GM12873 (cell line): Measurements from ENCODE around the gene CCDC120.

Source experiments
- TF ChIP-seq, protein P1 (sequence below): IDR thresholded peaks from 2 replicates; pipeline ENCODE4 v1.5.1; 2012; ENCODE audit warnings: low read depth, mild to moderate bottlenecking, moderate library complexity, low read length, control low read depth; ENCODE audit not compliant: insufficient read depth; ENCODE audit errors: missing control alignments

CCDC120 gene

DNA sequence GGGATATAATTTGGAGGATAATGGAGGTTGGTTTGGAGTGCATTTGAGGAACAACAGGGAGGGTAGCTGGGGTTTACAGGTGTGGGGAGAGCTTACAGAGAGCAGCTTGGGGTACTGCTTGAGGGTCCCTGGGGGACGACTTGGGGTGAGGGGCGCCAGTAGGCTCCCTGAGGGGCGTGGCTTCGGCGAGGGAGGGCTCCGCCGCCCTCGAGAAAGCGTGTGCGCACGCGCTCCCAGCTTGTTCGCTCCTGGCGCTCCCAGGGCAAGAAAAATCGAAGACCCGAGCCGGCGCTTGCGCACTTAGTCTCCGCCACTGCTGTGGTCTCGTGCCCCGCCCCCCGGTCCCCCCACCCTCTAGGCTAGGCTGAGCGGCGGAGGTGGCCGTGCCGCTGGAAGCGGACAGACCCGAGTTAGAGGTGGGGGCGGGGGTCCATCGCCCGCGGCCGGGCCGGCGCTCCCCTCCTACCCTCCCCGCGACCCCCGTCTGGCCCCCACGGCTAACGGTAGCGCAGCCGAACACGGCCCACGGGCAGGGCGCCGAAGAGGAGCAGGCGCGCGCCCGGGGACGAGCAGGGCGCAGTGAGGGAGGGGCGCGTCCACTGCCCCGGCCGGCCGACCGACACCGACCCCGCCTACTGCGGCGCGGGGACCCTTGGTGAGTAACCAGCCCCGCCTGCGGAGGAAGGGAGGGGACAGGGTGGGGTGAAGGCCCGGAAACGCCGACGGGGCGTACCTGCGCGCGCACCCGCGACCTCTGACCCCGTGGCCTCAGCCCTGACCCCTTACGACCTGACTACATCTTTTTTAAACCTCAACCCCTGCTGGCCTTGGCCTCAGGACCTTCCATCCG is 5.4 kb upstream of the CCDC120 start:
- TF ChIP-seq, protein P1, sequence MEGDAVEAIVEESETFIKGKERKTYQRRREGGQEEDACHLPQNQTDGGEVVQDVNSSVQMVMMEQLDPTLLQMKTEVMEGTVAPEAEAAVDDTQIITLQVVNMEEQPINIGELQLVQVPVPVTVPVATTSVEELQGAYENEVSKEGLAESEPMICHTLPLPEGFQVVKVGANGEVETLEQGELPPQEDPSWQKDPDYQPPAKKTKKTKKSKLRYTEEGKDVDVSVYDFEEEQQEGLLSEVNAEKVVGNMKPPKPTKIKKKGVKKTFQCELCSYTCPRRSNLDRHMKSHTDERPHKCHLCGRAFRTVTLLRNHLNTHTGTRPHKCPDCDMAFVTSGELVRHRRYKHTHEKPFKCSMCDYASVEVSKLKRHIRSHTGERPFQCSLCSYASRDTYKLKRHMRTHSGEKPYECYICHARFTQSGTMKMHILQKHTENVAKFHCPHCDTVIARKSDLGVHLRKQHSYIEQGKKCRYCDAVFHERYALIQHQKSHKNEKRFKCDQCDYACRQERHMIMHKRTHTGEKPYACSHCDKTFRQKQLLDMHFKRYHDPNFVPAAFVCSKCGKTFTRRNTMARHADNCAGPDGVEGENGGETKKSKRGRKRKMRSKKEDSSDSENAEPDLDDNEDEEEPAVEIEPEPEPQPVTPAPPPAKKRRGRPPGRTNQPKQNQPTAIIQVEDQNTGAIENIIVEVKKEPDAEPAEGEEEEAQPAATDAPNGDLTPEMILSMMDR: no peak

DNA sequence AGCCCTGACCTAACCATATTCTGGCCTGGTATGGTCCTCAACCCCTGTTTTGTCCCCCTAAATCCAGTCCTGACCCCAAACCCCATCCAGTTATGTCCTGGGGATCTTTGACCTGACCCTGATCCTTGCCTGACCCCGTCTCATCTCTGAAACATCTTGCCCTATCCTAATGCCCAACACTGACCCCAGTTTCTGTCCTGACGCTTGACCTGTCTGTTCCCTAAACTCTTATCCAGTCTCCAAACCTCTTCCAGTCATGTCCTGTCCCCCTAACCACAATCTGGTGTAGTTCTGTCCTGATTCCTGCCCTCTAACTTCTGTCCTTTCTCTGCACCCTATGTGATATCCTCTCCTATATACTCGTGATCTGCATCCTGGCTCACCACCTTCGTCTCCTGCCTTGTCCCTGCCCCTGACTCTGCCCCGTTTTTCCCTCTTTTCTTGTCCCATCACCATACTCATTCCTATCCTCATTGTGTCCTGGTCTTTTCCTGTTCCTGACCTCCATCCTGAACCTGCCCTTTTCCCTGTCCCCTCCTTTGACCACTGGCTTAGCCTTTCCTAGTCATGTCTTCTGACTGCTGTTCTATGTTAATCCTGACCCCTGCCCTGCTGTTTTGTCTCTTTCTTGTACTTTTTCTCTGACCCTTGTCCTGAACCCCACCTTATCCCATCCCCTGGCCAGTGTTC is 4.6 kb upstream of the CCDC120 start:
- TF ChIP-seq, protein P1: no peak

DNA sequence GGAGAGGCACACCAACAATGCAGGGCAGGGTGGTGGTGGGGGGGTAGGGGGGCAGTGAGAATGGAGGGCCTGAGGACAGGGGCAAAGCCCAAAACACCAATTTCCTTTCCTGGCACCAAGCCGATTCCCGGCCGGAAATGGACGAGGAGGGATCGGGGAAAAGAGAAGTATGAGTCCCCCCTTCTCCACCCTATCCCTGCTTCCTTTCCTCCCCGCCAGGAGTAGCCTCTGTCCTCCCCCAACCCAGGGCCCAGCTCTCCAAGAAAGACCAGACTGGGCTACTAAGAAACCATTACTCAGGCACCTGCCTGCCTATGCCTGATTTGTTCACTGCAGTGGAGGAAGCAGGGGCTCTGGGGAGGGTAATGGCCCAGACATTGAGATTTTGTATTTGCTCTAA is 402 bp downstream of the CCDC120 start:
- TF ChIP-seq, protein P1: no peak

DNA sequence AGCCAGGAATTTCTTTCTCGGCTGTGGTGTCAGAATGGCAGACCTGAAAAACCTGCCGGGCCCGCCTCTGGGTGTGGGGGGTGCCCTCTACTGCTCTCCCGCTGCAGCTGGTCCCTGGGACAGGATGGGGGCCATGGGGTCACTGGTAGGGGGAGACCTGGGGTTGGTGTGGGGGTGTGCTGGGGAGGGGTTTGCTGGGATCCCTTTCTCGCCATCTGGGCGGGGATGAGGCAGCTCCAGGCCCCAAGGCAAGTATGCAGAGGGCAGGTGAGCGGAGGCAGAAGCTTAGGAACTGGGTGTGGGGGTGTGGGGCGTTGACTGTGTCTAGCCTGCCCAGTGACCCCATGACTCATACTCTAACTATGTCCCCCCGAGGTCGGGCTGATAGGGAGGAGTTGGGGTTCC is 884 bp downstream of the CCDC120 start:
- TF ChIP-seq, protein P1: no peak

DNA sequence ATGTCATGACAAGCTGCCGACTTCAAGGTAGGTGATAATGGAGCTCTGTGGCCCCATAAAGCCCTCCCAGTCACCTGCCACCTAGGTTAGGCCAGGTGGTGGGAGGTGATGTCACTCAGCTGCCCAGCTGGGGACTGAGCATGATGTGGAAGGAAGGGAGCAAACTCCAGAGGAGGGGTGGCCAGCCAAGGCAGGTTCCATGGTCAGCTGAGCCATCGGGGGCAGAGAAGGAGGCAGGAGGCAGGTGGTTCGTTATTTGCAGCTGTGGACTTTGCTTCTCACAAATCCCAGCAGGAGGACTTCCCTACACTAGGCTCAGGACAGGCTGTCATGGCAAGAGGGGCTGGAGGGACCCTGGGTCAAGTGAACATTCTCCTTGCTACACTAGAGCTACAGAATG is 2.1 kb downstream of the CCDC120 start:
- TF ChIP-seq, protein P1: no peak

DNA sequence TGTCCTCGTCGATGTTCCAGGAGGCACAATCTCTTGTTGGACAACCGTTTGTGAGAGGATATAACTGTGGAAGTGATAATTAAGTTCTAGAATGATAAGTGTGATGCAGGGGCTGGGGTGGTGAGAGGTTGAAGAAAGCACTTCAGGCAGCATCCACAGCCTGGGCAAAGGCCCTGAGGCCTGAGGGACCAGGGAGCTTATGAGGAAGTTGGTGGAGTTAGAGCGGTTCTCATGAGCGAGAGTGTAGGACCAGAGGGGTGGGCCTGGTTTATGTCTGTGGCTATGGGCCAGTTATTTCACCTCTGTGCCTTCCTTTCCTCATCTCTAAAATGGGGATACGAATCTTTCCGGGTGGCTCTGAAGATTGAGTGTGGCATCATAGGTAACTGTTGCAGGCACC is 2.7 kb downstream of the CCDC120 start:
- TF ChIP-seq, protein P1: no peak

DNA sequence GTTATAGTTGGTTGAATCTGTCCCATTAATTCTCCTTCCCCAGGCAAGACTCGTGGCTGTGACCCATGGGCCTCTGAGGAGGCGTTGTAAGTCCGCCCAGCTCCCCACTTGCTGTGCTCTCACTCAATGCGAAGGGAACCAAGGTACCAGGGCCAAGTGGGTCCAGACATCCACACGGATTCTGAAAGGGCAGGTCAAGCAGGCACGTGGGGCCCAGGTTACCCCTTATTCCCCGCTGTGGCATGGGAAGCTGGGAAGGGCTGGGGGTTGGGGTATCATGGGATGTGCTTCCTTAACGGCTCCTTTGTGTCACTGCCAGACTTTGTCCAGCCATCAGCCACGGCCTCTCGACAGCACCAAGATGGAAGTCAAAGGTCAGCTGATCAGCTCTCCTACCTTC is 3.1 kb downstream of the CCDC120 start:
- TF ChIP-seq, protein P1: no peak
